ENCODE measurements around the gene KLHL17. TPM values are rescaled to one million over a fixed set of nuclear protein-coding genes. Genes with fewer than 3 reads are reported as not detected.

The KLHL17 gene
- total RNA-seq, 2 donors from 2014 or later = 4.2 to 15.3 TPM

DNA sequence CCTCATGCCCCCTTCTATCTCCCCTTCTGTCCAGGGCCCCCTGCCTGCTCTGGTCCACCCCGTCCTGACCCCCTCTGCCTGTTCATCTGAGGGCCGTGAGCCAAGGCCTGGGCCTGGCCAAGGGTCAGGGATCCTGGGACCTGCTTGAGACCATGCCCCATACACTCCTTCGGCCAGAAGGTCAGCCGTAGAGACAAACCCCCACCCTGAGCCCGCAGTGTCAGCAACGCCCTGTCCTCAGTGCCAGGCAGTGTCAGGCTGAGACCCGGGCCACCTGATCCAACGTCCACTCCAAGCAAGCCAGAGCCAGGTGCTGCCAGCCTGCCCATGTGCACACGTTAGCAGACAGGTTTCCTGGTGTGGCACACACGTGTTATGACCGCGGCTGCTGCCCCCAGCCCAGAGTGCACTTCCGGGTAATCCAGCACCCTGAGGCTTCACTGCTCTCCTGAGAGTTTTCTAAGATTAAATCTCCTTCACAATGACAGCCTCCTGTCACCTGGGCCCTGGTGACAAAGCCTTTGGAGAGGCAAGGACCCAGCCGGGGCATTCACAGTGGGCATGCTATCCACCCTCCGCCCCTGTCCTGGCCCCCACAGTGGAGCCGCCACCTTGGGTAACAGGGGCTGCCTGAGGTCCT lies 46.8 kb upstream of the KLHL17 start:
- TF ChIP-seq, protein P1, sequence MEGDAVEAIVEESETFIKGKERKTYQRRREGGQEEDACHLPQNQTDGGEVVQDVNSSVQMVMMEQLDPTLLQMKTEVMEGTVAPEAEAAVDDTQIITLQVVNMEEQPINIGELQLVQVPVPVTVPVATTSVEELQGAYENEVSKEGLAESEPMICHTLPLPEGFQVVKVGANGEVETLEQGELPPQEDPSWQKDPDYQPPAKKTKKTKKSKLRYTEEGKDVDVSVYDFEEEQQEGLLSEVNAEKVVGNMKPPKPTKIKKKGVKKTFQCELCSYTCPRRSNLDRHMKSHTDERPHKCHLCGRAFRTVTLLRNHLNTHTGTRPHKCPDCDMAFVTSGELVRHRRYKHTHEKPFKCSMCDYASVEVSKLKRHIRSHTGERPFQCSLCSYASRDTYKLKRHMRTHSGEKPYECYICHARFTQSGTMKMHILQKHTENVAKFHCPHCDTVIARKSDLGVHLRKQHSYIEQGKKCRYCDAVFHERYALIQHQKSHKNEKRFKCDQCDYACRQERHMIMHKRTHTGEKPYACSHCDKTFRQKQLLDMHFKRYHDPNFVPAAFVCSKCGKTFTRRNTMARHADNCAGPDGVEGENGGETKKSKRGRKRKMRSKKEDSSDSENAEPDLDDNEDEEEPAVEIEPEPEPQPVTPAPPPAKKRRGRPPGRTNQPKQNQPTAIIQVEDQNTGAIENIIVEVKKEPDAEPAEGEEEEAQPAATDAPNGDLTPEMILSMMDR (IDR thresholded peaks at IDR 0.05) = no peak
- ATAC-seq (ENCODE audit: insufficient number of reproducible peaks, low FRiP score, low read depth) = no peak
- Histone ChIP-seq H3K9me3 (no peaks in the 10 kb centered on the region), H3K4me3 (no peak overlapping the region), H3K27me3 (replicated peaks; ENCODE audit: insufficient read depth) (no peaks in the 10 kb centered on the region), H3K27ac (no peak overlapping the region), H3K36me3 (no peaks in the 10 kb centered on the region), H3K4me1 (ENCODE audit: control insufficient read depth in 1 of 2, low read depth in 2 of 2) (peaks cover 0 to 17% of the 10 kb centered on the region in 2 donors)
- DNase-seq (ENCODE audit: low spot score) = no peak

DNA sequence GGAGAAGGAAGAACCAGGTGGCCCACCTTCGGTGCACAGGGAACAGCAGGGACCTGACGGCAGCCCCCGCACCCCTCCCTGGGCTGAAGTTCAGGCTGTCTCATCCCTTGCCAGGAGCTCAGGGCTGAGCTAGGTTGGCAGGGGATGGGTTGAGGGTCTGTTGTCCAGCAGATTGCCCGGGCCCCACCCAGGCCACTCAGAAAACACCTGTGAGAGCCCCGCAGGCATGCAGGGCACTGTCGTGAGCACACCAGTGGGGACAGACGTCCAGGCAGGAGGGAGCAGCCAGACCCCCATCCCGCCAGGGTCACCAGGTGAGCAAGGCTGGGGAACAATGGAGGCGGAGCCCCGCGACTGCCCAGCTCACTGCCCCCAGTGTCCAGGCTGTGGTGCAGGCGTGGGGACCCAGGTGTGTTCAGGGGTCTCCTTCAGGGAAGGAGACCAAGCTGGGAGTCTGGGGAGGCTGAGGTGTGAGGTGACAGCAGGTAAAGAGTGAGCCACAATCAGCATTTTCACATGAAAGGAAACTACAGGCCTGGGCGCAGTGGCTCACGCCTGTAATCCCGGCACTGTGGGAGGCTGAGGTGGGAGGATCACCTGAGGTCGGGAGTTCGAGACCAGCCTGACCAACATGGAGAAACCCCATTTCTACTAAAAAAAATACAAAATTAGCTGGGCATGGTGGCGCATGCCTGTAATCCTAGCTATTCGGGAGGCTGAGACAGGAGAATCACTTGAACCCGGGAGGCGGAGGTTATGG lies 46.1 kb upstream of the KLHL17 start:
- Histone ChIP-seq H3K27me3 (replicated peaks; ENCODE audit: insufficient read depth) (no peaks in the 10 kb centered on the region), H3K27ac (no peak overlapping the region), H3K36me3 (no peaks in the 10 kb centered on the region), H3K9me3 (no peaks in the 10 kb centered on the region), H3K4me1 (ENCODE audit: control insufficient read depth in 1 of 2, low read depth in 2 of 2) (peaks cover 0 to 17% of the 10 kb centered on the region in 2 donors), H3K4me3 (no peak overlapping the region)
- TF ChIP-seq, protein P1 (IDR thresholded peaks at IDR 0.05) = no peak
- DNase-seq (ENCODE audit: low spot score) (no peak), ATAC-seq (ENCODE audit: insufficient number of reproducible peaks, low FRiP score, low read depth) (no peak)

GRCh38 chr1:914891-915280 lies 45.5 kb upstream of the KLHL17 start:
- TF ChIP-seq, protein P1 (IDR thresholded peaks at IDR 0.05) = no peak
- H3K27ac ChIP-seq = no peak overlapping the region
- H3K27me3 ChIP-seq (replicated peaks; ENCODE audit: insufficient read depth) = no peaks in the 10 kb centered on the region
- H3K4me3 ChIP-seq = no peak overlapping the region
- no peaks in the 10 kb centered on the region for H3K36me3 ChIP-seq
- ATAC-seq (ENCODE audit: insufficient number of reproducible peaks, low FRiP score, low read depth) = no peak
- H3K9me3 ChIP-seq = no peaks in the 10 kb centered on the region
- H3K4me1 ChIP-seq (ENCODE audit: control insufficient read depth in 1 of 2, low read depth in 2 of 2) = peaks cover 0 to 17% of the 10 kb centered on the region in 2 donors
- DNase-seq (ENCODE audit: low spot score) = no peak

GRCh38 chr1:915295-916172 lies 44.9 kb upstream of the KLHL17 start:
- H3K4me3 ChIP-seq = no peak overlapping the region
- peaks cover 0 to 18% of the 10 kb centered on the region in 2 donors for H3K4me1 ChIP-seq (ENCODE audit: control insufficient read depth in 1 of 2, low read depth in 2 of 2)
- ATAC-seq (ENCODE audit: insufficient number of reproducible peaks, low FRiP score, low read depth) (no peak), DNase-seq (ENCODE audit: low spot score) (no peak)
- no peaks in the 10 kb centered on the region for H3K9me3 ChIP-seq
- no peaks in the 10 kb centered on the region for H3K27me3 ChIP-seq (replicated peaks; ENCODE audit: insufficient read depth)
- no peaks in the 10 kb centered on the region for H3K36me3 ChIP-seq
- TF ChIP-seq, protein P1 (IDR thresholded peaks at IDR 0.05) = no peak
- H3K27ac ChIP-seq = no peak overlapping the region
